BJ (cell line): Measurements from ENCODE around the gene MCM6. TPM values are rescaled to one million over a fixed set of nuclear protein-coding genes. Genes with fewer than 3 reads are reported as not detected.
"Not testable (repeated sequence)": the region's sequence is repeated elsewhere in the genome, so short reads cannot be mapped to it uniquely, and the experiment has no call there.

Experiments used
- CTCF ChIA-PET: fragments of 350-600 bp; formaldehyde crosslinking; extraction: SDS; loops from one replicate; lab custom pipeline; 2021; ENCODE audit warnings: antibody characterized with exemption, inconsistent platforms; lab: Yijun Ruan, JAX
- POLR2A ChIA-PET: fragments of 300-600 bp; sonication (Branson Sonifier 250); formaldehyde crosslinking; extraction: SDS; loops from one replicate; lab custom pipeline; 2021; ENCODE audit warnings: antibody characterized with exemption; lab: Charles Lee
- DNase-seq: peaks from one replicate; pipeline ENCODE4 v3.0.0-alpha.2; 2011; ENCODE audit warnings: low read depth
- H3K27me3 ChIP-seq: 2 replicates; pipeline ENCODE4 v1.6.0; 2011; ENCODE audit warnings: low read length; ENCODE audit not compliant: control insufficient read depth, insufficient read depth
- H3K36me3 ChIP-seq: 2 replicates; pipeline ENCODE4 v1.5.1; 2011; ENCODE audit warnings: low read length; ENCODE audit not compliant: control insufficient read depth, insufficient read depth
- H3K4me3 ChIP-seq: 2 replicates; pipeline ENCODE4 v1.5.1; 2011; ENCODE audit warnings: low read depth, mild to moderate bottlenecking, control low read depth, low read length
- CTCF ChIP-seq: IDR thresholded peaks from 2 replicates; pipeline ENCODE4 v1.5.1; 2011; ENCODE audit warnings: low read depth, mild to moderate bottlenecking, control low read depth, inconsistent platforms, low read length, moderate library complexity; ENCODE audit not compliant: insufficient read depth
- polyA plus RNA-seq: library from polyadenylated mRNA; depleted of rRNA; stranded (reverse); fragments of >200 nt; gene quantifications from 2 replicates; pipeline ENCODE4 v1.2.3, GENCODE V29; 2011

The MCM6 gene
- polyA plus RNA-seq, 1 experiment: 15.7 TPM

GRCh38 chr2:135885709-135886108 lies 9.5 kb upstream of the MCM6 start:
- DNase-seq: no peak
- CTCF ChIA-PET: no interaction called here
- no peak overlapping the region for H3K4me3 ChIP-seq
- POLR2A ChIA-PET: no interaction called here
- no peaks in the 10 kb centered on the region for H3K36me3 ChIP-seq
- H3K27me3 ChIP-seq: peaks cover 8% of the 10 kb centered on the region
- TF ChIP-seq CTCF: no peak

GRCh38 chr2:135882415-135882814 lies 6.2 kb upstream of the MCM6 start:
- no peak for DNase-seq
- TF ChIP-seq CTCF: no peak
- H3K36me3 ChIP-seq: no peaks in the 10 kb centered on the region
- peaks cover 8% of the 10 kb centered on the region for H3K27me3 ChIP-seq
- CTCF ChIA-PET: no interaction called here
- POLR2A ChIA-PET: no interaction called here
- H3K4me3 ChIP-seq: no peak overlapping the region

GRCh38 chr2:135876770-135877169 lies 527 bp upstream of the MCM6 start:
- CTCF ChIA-PET: interaction anchor here (0.8 to 2.2 kb wide), 2 partner anchors 12 to 35 kb away, joined by 3 to 13 read pairs; no protein-coding TSS in a partner anchor
- not testable (repeated sequence) for H3K36me3 ChIP-seq, DNase-seq, H3K27me3 ChIP-seq
- H3K4me3 ChIP-seq: peak overlapping the region; percentile 50
- POLR2A ChIA-PET: interaction anchor here (0.6 kb wide), 1 partner anchor 107 kb away, joined by 4 read pairs; no protein-coding TSS in a partner anchor

GRCh38 chr2:135875491-135876065 lies 665 bp downstream of the MCM6 start:
- TF ChIP-seq CTCF: no peak
- DNase-seq: no peak
- POLR2A ChIA-PET: no interaction called here
- H3K27me3 ChIP-seq: no peaks in the 10 kb centered on the region
- CTCF ChIA-PET: interaction anchor here (0.6 to 2.2 kb wide), 3 partner anchors 11 to 78 kb away, joined by 4 to 13 read pairs (median 5); no protein-coding TSS in a partner anchor
- peak overlapping the region; percentile 50 for H3K4me3 ChIP-seq
- 0 out of 2 replicates have a peak, but pooled peaks cover 2% of the 10 kb centered on the region for H3K36me3 ChIP-seq

- DNase-seq: no peak
- TF ChIP-seq CTCF: no peak
- CTCF ChIA-PET: interaction anchor here (1.8 to 2.2 kb wide), 2 partner anchors 10 to 77 kb away, joined by 5 to 13 read pairs; no protein-coding TSS in a partner anchor
These were observed 1.4 kb downstream of the MCM6 start for GRCh38 chr2:135874777-135875365.

More at GRCh38 chr2:135874777-135875365, 1.4 kb downstream of the MCM6 start:
- Histone ChIP-seq H3K36me3 (0 out of 2 replicates have a peak, but pooled peaks cover 2% of the 10 kb centered on the region), H3K27me3 (no peaks in the 10 kb centered on the region), H3K4me3 (peak overlapping the region; percentile 50)
- POLR2A ChIA-PET: no interaction called here
